KMS-11 (cell line): Measurements from ENCODE around the gene MCOLN2.

ENCODE experiments used
- H2AFZ ChIP-seq: fragments of 200-600 bp; sonication (generic); 2 replicates; pipeline ENCODE4 v1.6.1; 2016; ENCODE audit warnings: antibody characterized with exemption, mixed run types, low read depth
- H3K27ac ChIP-seq: fragments of 200-600 bp; sonication (generic); 2 replicates; pipeline ENCODE4 v1.6.1; 2016; ENCODE audit warnings: mild to moderate bottlenecking, mixed run types
- H3K27me3 ChIP-seq: fragments of 200-600 bp; sonication (generic); 2 replicates; pipeline ENCODE4 v1.6.1; 2017; ENCODE audit warnings: mild to moderate bottlenecking, low read depth, mixed run types, moderate library complexity; ENCODE audit not compliant: insufficient read depth
- H3K36me3 ChIP-seq: fragments of 200-600 bp; sonication (generic); 2 replicates; pipeline ENCODE4 v1.6.1; 2017; ENCODE audit warnings: mild to moderate bottlenecking, mixed run types; ENCODE audit not compliant: insufficient read depth
- H3K4me1 ChIP-seq: fragments of 200-600 bp; sonication (generic); 2 replicates; pipeline ENCODE4 v1.6.1; 2016; ENCODE audit warnings: mild to moderate bottlenecking, low read depth, mixed run types; ENCODE audit not compliant: poor library complexity, severe bottlenecking
- H3K4me2 ChIP-seq: fragments of 200-600 bp; sonication (generic); 2 replicates; pipeline ENCODE4 v1.7.0; 2016; ENCODE audit warnings: mild to moderate bottlenecking, mixed run types
- H3K4me3 ChIP-seq: fragments of 200-600 bp; sonication (generic); IDR thresholded peaks from 2 replicates; pipeline ENCODE4 v1.6.1; 2017; ENCODE audit warnings: low read depth, low read length, mixed read lengths; ENCODE audit not compliant: insufficient read depth
- H3K79me2 ChIP-seq: fragments of 200-600 bp; sonication (generic); 2 replicates; pipeline ENCODE4 v1.6.1; 2016; ENCODE audit warnings: low read depth, mixed run types; ENCODE audit not compliant: insufficient read depth
- H3K9ac ChIP-seq: fragments of 200-600 bp; sonication (generic); 2 replicates; pipeline ENCODE4 v1.6.1; 2016; ENCODE audit warnings: mild to moderate bottlenecking, mixed run types
- H4K20me1 ChIP-seq: fragments of 200-600 bp; sonication (generic); 2 replicates; pipeline ENCODE4 v1.6.1; 2016; ENCODE audit warnings: mild to moderate bottlenecking, mixed run types; ENCODE audit not compliant: insufficient read depth
- CTCF ChIP-seq: fragments of 200-600 bp; sonication (generic); conservative IDR thresholded peaks from 2 replicates; pipeline ENCODE4 v1.6.1; 2017; ENCODE audit warnings: low read depth, mild to moderate bottlenecking, antibody characterized with exemption, low read length, moderate library complexity, mixed read lengths

Gene MCOLN2

DNA sequence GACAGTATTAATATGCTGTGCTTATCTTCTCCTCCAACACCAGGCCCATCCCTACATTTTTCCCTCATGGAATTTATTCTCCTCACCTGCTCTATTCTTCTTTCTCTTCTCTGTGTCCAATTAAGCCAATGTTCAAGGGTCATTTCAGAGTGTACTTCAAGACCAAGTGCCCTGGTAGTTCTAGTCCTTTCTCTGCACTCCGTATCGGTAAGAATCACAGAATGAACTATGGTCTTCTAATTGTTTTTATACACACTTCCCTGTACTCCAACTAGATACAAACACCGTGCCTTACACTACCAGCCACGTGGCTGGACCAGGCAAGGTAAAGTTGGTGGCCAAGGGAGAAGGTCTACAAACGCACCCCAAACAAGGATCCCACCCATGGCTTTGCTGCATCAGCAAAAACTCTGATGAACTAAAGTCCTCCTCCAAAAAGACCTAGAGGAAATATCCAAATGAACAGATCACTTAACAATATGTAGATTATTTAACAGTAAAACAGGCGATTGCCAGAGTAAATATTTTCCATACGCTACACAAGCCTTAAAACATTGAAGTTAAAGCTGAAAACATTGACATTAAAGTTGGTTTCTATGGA lies 63.8 kb downstream of the MCOLN2 start:
- H3K4me1 ChIP-seq = no peaks in the 10 kb centered on the region
- no peak overlapping the region for H3K27ac ChIP-seq
- H2AFZ ChIP-seq = no peak overlapping the region
- H4K20me1 ChIP-seq = no peaks in the 10 kb centered on the region
- H3K4me3 ChIP-seq = no peak overlapping the region
- no peaks in the 10 kb centered on the region for H3K36me3 ChIP-seq
- no peak overlapping the region for H3K4me2 ChIP-seq
- no peak overlapping the region for H3K9ac ChIP-seq
- H3K27me3 ChIP-seq = no peaks in the 10 kb centered on the region
- no peak for TF ChIP-seq CTCF
- H3K79me2 ChIP-seq = no peaks in the 10 kb centered on the region

GRCh38 chr1:84930831-84931230 lies 66.1 kb downstream of the MCOLN2 start:
- Histone ChIP-seq H3K4me1 (no peaks in the 10 kb centered on the region), H3K4me3 (no peak overlapping the region), H3K9ac (no peak overlapping the region), H3K36me3 (no peaks in the 10 kb centered on the region), H3K4me2 (no peak overlapping the region), H3K27ac (no peak overlapping the region), H4K20me1 (no peaks in the 10 kb centered on the region), H2AFZ (no peak overlapping the region), H3K27me3 (no peaks in the 10 kb centered on the region), H3K79me2 (no peaks in the 10 kb centered on the region)
- TF ChIP-seq CTCF = no peak

- H3K9ac ChIP-seq = no peak overlapping the region
- no peak overlapping the region for H2AFZ ChIP-seq
- H3K36me3 ChIP-seq = no peaks in the 10 kb centered on the region
- no peak for TF ChIP-seq CTCF
- no peaks in the 10 kb centered on the region for H3K79me2 ChIP-seq
- H3K4me3 ChIP-seq = no peak overlapping the region
- H3K27ac ChIP-seq = no peak overlapping the region
- no peaks in the 10 kb centered on the region for H4K20me1 ChIP-seq
- no peaks in the 10 kb centered on the region for H3K4me1 ChIP-seq
- H3K4me2 ChIP-seq = no peak overlapping the region
- H3K27me3 ChIP-seq = no peaks in the 10 kb centered on the region
Measured at GRCh38 chr1:84930329-84930728, 66.6 kb downstream of the MCOLN2 start.

GRCh38 chr1:84929581-84929980 lies 67.3 kb downstream of the MCOLN2 start:
- Histone ChIP-seq H3K79me2 (no peaks in the 10 kb centered on the region), H3K27ac (no peak overlapping the region), H3K9ac (no peak overlapping the region), H3K36me3 (no peaks in the 10 kb centered on the region), H3K4me2 (no peak overlapping the region), H3K4me1 (no peaks in the 10 kb centered on the region), H2AFZ (no peak overlapping the region), H4K20me1 (no peaks in the 10 kb centered on the region), H3K27me3 (no peaks in the 10 kb centered on the region), H3K4me3 (no peak overlapping the region)
- no peak for TF ChIP-seq CTCF
